Cardiac fibroblast (primary cell): ENCODE results near the gene FGF12.

Source experiments
- DNase-seq, 2 donors: peaks; one replicate each; pipeline versions ENCODE4 v3.0.0 to v3.0.0-alpha.2; 2010; ENCODE audit warnings: low read depth in 2 of 2
- H3K4me3 ChIP-seq, 2 donors: replicated peaks in 1 of 2; 1 replicate in 1 of 2; 2 replicates in 1 of 2; pipeline ENCODE4 v1.5.1; 2011; ENCODE audit warnings: low read depth in 2 of 2, low read length in 2 of 2, mild to moderate bottlenecking in 2 of 2, moderate library complexity in 1 of 2
- CTCF ChIP-seq: IDR thresholded peaks from one replicate; pipeline ENCODE4 v1.5.1; 2011; ENCODE audit warnings: low read depth, mild to moderate bottlenecking, low read length, inconsistent platforms

The FGF12 gene

GRCh38 chr3:192490720-192491119, 236.6 kb downstream of the FGF12 start:
- H3K4me3 ChIP-seq: no peak overlapping the region
- TF ChIP-seq CTCF: no peak
- DNase-seq: peak in 1 of 2 donors; percentile 15

- no peak for TF ChIP-seq CTCF
- no peak for DNase-seq
- H3K4me3 ChIP-seq: no peak overlapping the region
Observed at GRCh38 chr3:192489579-192489978, 237.8 kb downstream of the FGF12 start.

- no peak for TF ChIP-seq CTCF
- no peak overlapping the region for H3K4me3 ChIP-seq
- DNase-seq: no peak
Observed at GRCh38 chr3:192487033-192487432, 240.3 kb downstream of the FGF12 start.

GRCh38 chr3:192482809-192483208, 244.5 kb downstream of the FGF12 start:
- H3K4me3 ChIP-seq: peak overlapping the region in 1 of 2 donors; percentile 6
- TF ChIP-seq CTCF: no peak
- DNase-seq: peak; percentile 50 to 55

GRCh38 chr3:192482391-192482790, 244.9 kb downstream of the FGF12 start:
- TF ChIP-seq CTCF: no peak
- H3K4me3 ChIP-seq: peak overlapping the region in 1 of 2 donors; percentile 3
- DNase-seq: peak; percentile 64 to 69

GRCh38 chr3:192481638-192482037, 245.7 kb downstream of the FGF12 start:
- H3K4me3 ChIP-seq: no peak overlapping the region
- no peak for TF ChIP-seq CTCF
- peak; percentile 84 to 91 for DNase-seq

GRCh38 chr3:192467230-192468140, 259.9 kb downstream of the FGF12 start:
- no peak overlapping the region for H3K4me3 ChIP-seq
- DNase-seq: peak; percentile 63 to 65
- TF ChIP-seq CTCF: peak; percentile 96
